CD4-positive, alpha-beta T cell (primary cell): ENCODE data around the gene SH3BP5L. TPM values are rescaled to one million over a fixed set of nuclear protein-coding genes. Genes with fewer than 3 reads are reported as not detected.
A peak's percentile ranks its signal among the peaks of the same experiment; 100 is the strongest.

ENCODE experiments used
- ATAC-seq: fragments of 200-7000 bp; cut with Tn5 transposase; one replicate; pipeline ENCODE4 v1.10.0; 2022; ENCODE audit warnings: mild to moderate bottlenecking; ENCODE audit not compliant: poor library complexity
- CTCF ChIA-PET: fragments of 350-600 bp; sonication (Branson Sonifier 250); formaldehyde crosslinking; loops from one replicate; lab custom pipeline; 2021; ENCODE audit warnings: antibody characterized with exemption, inconsistent platforms; lab: Charles Lee
- POLR2A ChIA-PET: fragments of 350-600 bp; sonication (Branson Sonifier 250); formaldehyde crosslinking; loops from one replicate; lab custom pipeline; 2021; ENCODE audit warnings: antibody characterized with exemption, inconsistent platforms; lab: Charles Lee
- DNase-seq, 14 experiments: peaks; one replicate each; pipeline ENCODE4 v3.0.0-alpha.2; 2013 to 2020; ENCODE audit warnings: mixed read lengths in 2 of 14
- H3K27ac ChIP-seq, 2 donors: one replicate each; pipeline versions ENCODE4 v1.5.1 to v1.7.0; 2013; ENCODE audit warnings: low read length in 2 of 2, low read depth in 1 of 2, mild to moderate bottlenecking in 1 of 2
- H3K27me3 ChIP-seq, 2 experiments: 1 replicate in 1 of 2; 2 replicates in 1 of 2; pipeline versions ENCODE4 v1.6.1 to v1.7.0; 2013; ENCODE audit warnings: low read length in 2 of 2, control low read depth in 1 of 2, mild to moderate bottlenecking in 1 of 2, moderate library complexity in 1 of 2; ENCODE audit not compliant: insufficient read depth in 2 of 2, control insufficient read depth in 1 of 2
- H3K36me3 ChIP-seq: one replicate; pipeline ENCODE4 v1.6.1; 2013; ENCODE audit warnings: low read length, control low read depth; ENCODE audit not compliant: insufficient read depth
- H3K4me1 ChIP-seq: one replicate; pipeline ENCODE4 v1.6.1; 2013; ENCODE audit warnings: low read length, control low read depth; ENCODE audit not compliant: insufficient read depth
- H3K4me3 ChIP-seq: one replicate; pipeline ENCODE4 v1.5.1; 2013; ENCODE audit warnings: mild to moderate bottlenecking, low read length, moderate library complexity
- H3K9me3 ChIP-seq, 2 experiments: 1 replicate in 1 of 2; 2 replicates in 1 of 2; pipeline versions ENCODE4 v1.6.1 to v1.7.0; 2013; ENCODE audit warnings: low read length in 2 of 2, mild to moderate bottlenecking in 2 of 2, control low read depth in 1 of 2, moderate library complexity in 1 of 2; ENCODE audit not compliant: control insufficient read depth in 1 of 2, insufficient read depth in 1 of 2
- H3K27ac Mint-ChIP-seq: one replicate; pipeline ENCODE4 v1.8.0; 2020; ENCODE audit warnings: mixed read lengths
- H3K27me3 Mint-ChIP-seq: one replicate; pipeline ENCODE4 v1.8.0; 2021; ENCODE audit warnings: mixed read lengths
- H3K36me3 Mint-ChIP-seq: one replicate; pipeline ENCODE4 v1.8.0; 2021; ENCODE audit warnings: low read depth, mixed read lengths
- H3K4me1 Mint-ChIP-seq: one replicate; pipeline ENCODE4 v1.8.0; 2021; ENCODE audit warnings: low read depth, mixed read lengths
- H3K4me3 Mint-ChIP-seq: one replicate; pipeline ENCODE4 v1.8.0; 2020; ENCODE audit warnings: mild to moderate bottlenecking, mixed read lengths
- H3K9me3 Mint-ChIP-seq: one replicate; pipeline ENCODE4 v1.8.0; 2020; ENCODE audit warnings: mixed read lengths
- intact Hi-C, 2 experiments: fragments of 100-400 bp; cut with DNase I in 1 of 2; cut with micrococcal nuclease in 1 of 2; formaldehyde crosslinking; loops; one replicate each; pipeline versions ENCODE4 v1.15.1 to v1.9.0; 2023 to 2025; cut with DNase I, micrococcal nuclease
- total RNA-seq, 174 experiments: library from RNA in 2 of 174; stranded (reverse) in 2 of 174; gene quantifications; one replicate each; pipeline ENCODE4 v1.2.3 and lab custom pipeline; 2021 to 2026
- TF ChIP-seq, protein P1 (sequence below): fragments of 200-600 bp; IDR thresholded peaks from one replicate; pipeline ENCODE4 v1.8.0; 2022; ENCODE audit warnings: antibody characterized with exemption, mild to moderate bottlenecking

Gene SH3BP5L
- total RNA-seq, 2 experiments from 2014 or later = 21.7 to 25.2 TPM

DNA sequence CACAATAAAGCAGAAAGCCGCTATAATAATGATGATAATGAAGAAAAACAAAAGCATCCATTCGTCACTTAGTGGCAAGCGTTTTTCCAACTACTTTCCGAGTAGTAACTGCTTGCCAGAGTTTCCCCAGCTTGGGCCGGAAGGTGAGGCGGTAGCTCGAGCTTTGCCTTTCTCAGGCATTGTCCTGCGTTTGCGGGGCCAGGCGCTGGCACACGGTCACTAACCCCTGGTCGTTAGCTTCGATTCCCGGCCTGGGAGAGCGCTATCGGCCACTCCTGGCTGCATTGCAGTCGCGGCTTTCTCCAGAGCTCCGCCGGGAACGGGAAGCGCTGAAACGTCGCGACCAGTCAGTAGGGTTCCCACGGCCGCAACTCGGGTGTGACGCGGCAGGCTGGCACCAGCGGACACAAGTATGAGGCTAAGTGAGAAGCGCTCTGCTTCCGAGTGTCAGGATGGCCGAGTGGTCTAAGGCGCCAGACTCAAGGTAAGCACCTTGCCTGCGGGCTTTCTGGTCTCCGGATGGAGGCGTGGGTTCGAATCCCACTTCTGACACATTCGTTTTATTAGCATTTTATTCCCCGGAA, 47.8 kb upstream of the SH3BP5L start:
- Histone ChIP-seq H3K4me3 (peak overlapping the region; percentile 71), H3K27me3 (no peaks in the 10 kb centered on the region), H3K36me3 (no peaks in the 10 kb centered on the region), H3K9me3 (no peaks in the 10 kb centered on the region), H3K27ac (peak overlapping the region; percentile 52 to 79), H3K4me1 (peaks cover 22% of the 10 kb centered on the region)
- ChIA-PET POLR2A (interaction anchor here (0.7 to 3.6 kb wide), 9 partner anchors 8 to 48 kb away, joined by 3 to 37 read pairs (median 6); partner anchors contain the start of genes PGBD2, SH3BP5L, ZNF672 and ZNF692), CTCF (interaction anchor here (0.6 to 1.3 kb wide), 2 partner anchors 15 to 66 kb away, joined by 3 to 4 read pairs; partner anchors contain the start of gene ZNF692)
- TF ChIP-seq, protein P1, sequence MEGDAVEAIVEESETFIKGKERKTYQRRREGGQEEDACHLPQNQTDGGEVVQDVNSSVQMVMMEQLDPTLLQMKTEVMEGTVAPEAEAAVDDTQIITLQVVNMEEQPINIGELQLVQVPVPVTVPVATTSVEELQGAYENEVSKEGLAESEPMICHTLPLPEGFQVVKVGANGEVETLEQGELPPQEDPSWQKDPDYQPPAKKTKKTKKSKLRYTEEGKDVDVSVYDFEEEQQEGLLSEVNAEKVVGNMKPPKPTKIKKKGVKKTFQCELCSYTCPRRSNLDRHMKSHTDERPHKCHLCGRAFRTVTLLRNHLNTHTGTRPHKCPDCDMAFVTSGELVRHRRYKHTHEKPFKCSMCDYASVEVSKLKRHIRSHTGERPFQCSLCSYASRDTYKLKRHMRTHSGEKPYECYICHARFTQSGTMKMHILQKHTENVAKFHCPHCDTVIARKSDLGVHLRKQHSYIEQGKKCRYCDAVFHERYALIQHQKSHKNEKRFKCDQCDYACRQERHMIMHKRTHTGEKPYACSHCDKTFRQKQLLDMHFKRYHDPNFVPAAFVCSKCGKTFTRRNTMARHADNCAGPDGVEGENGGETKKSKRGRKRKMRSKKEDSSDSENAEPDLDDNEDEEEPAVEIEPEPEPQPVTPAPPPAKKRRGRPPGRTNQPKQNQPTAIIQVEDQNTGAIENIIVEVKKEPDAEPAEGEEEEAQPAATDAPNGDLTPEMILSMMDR = no peak
- DNase-seq (peak; percentile 77 to 95 (median 91)), ATAC-seq (peak; percentile 75)
- Mint-ChIP-seq H3K27me3 (peaks cover 14% of the 10 kb centered on the region), H3K36me3 (peaks cover 20% of the 10 kb centered on the region), H3K4me1 (peaks cover 35% of the 10 kb centered on the region), H3K27ac (peak overlapping the region; percentile 99), H3K4me3 (peak overlapping the region; percentile 99), H3K9me3 (peaks cover 2% of the 10 kb centered on the region)
- intact Hi-C loops = loop anchor here in 1 of 2 experiments (1.0 kb wide), 1 partner anchor 10 kb away; no protein-coding TSS in a partner anchor

DNA sequence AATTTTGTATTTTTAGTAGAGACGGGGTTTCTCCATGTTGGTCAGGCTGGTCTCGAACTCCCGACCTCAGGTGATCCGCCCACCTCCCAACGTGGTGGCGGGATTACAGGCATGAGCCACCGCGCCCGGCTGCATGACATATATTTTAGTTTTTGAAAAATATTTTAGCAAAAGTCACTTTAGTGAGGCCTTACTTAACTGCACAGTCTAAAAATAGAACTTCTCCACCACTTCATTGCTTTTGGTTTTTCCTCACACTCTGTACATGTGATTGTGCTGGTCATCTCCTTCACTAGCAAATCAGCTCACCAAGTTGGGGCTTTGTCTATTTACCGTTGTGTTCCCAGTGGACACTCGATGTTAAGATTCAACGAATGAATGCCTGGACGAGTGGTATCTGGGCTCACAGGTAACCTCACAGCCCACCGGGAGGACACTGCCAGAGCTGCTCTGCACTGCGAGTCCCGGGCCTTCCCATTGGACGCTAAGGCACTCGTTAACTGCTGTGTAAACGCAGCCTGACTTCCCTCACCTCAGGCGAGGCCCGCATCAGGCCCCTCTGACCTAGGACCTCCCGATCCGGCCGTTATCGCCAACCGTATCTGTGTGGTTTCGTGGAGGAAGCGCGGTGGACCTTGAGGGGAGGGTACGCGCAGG, 47.2 kb upstream of the SH3BP5L start:
- Histone ChIP-seq H3K36me3 (no peaks in the 10 kb centered on the region), H3K4me3 (peak overlapping the region; percentile 71), H3K4me1 (peaks cover 22% of the 10 kb centered on the region), H3K27ac (peak overlapping the region; percentile 52 to 79), H3K9me3 (no peaks in the 10 kb centered on the region), H3K27me3 (no peaks in the 10 kb centered on the region)
- Mint-ChIP-seq H3K36me3 (peaks cover 20% of the 10 kb centered on the region), H3K27ac (peak overlapping the region; percentile 99), H3K4me3 (peak overlapping the region; percentile 99), H3K9me3 (peaks cover 2% of the 10 kb centered on the region), H3K4me1 (peaks cover 35% of the 10 kb centered on the region), H3K27me3 (peaks cover 14% of the 10 kb centered on the region)
- CTCF ChIA-PET = interaction anchor here (1.3 kb wide), 1 partner anchor 66 kb away, joined by 3 read pairs; no protein-coding TSS in a partner anchor
- POLR2A ChIA-PET = interaction anchor here (0.7 to 3.6 kb wide), 6 partner anchors 8 to 47 kb away, joined by 3 to 37 read pairs (median 26); partner anchors contain the start of genes PGBD2, SH3BP5L, ZNF672 and ZNF692
- ATAC-seq = peak; percentile 25
- intact Hi-C loops = loop anchor here in 1 of 2 experiments (1.0 kb wide), 1 partner anchor 10 kb away; no protein-coding TSS in a partner anchor
- TF ChIP-seq, protein P1 = no peak
- DNase-seq = peak in 6 of 14 experiments; percentile 16 to 63 (median 32)

DNA sequence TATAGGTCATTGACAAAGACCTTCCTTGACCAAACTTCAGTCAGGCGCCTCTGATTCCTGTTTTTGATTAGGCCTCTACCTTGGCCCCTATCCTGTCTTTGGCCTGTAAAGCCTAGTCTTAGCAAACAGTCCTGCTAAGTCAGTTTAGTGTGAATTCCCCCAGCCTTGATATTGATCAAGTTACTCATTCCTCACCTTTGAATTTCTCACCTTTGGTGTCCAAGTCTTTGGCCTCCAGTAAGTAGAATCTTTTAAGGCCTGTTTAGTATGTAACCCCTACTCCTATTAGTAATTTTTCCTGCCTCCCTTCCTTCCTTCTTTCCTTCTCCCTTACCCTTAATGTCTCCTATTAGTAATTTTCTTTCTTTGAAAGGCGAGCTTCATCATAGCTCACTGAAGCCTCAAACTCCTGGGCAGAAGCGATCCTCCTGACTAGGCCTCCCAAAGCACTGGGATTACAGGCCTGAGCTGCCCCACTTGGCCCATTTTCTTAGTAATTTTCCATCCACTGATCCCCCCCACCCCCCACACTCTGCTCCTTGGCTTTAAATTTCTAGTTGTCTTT, 46.2 kb upstream of the SH3BP5L start:
- ATAC-seq (no peak), DNase-seq (no peak)
- H3K27ac Mint-ChIP-seq = peak overlapping the region; percentile 24
- H3K27me3 ChIP-seq = no peaks in the 10 kb centered on the region
- intact Hi-C loops = no loop called here
- POLR2A ChIA-PET = interaction anchor here (2.7 to 3.6 kb wide), 3 partner anchors 9 to 34 kb away, joined by 33 to 37 read pairs (median 36); partner anchors contain the start of genes ZNF672 and ZNF692
- TF ChIP-seq, protein P1 = no peak
- H3K4me1 ChIP-seq = peaks cover 22% of the 10 kb centered on the region
- CTCF ChIA-PET = interaction anchor here (1.3 kb wide), 1 partner anchor 65 kb away, joined by 3 read pairs; no protein-coding TSS in a partner anchor
- H3K4me3 Mint-ChIP-seq = peak overlapping the region; percentile 63
- no peak overlapping the region for H3K27ac ChIP-seq
- H3K36me3 ChIP-seq = no peaks in the 10 kb centered on the region
- peaks cover 14% of the 10 kb centered on the region for H3K27me3 Mint-ChIP-seq
- H3K4me3 ChIP-seq = no peak overlapping the region
- no peaks in the 10 kb centered on the region for H3K9me3 ChIP-seq
- H3K4me1 Mint-ChIP-seq = peaks cover 35% of the 10 kb centered on the region
- H3K36me3 Mint-ChIP-seq = peaks cover 20% of the 10 kb centered on the region
- H3K9me3 Mint-ChIP-seq = peaks cover 2% of the 10 kb centered on the region
